ENCODE results near the gene SEC23A. TPM values are rescaled to one million over a fixed set of nuclear protein-coding genes. Genes with fewer than 3 reads are reported as not detected.

SEC23A gene
- total and polyA plus RNA-seq, 2 of the 13 experiments (the other 11 are each of a cell fraction or from before 2014, with no cell fraction given), result 403 to 887 TPM

DNA sequence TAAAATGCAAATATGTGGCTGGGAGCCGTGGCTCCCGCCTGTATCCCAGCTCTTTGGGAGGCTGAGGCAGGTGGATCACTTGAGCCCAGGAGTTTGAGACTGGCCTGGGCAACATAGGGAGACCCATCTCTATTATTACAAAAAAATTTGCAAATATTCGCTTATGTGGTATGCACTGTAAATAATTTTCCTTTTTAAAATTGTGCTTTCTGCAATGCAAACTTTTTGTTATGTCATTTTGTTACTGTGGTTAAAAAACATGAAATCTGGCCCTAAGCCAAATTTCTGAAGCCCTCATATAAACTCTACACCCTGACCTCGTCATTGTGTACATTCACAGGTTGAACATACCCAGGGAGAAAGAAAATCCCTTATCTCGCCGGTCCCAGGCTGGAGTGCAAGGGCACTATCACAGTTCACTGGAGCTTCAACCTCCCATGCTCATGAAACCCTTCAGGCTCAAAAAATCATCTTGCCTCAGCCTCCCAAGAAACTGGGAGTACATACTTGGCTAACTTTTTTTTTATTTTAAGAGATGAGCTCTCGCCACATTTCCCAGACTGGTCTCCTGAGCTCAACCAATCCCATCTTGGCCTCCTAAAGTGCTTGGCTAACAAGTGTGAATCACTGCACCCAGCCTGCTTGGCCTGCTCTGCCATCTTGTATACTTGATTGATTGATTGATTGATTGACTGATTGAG lies 42.4 kb upstream of the SEC23A start (continued):
- 0 out of 2 replicates have a peak, but pooled peaks have one; percentile 61 for TF ChIP-seq ZNF543 (CRISPR knock-in tag; IDR thresholded peaks at IDR 0.05)
- TF ChIP-seq ZNF264 (CRISPR knock-in tag; IDR thresholded peaks at IDR 0.05), result peak; percentile 95
- no peak for TF ChIP-seq ZNF572 (CRISPR knock-in tag; IDR thresholded peaks at IDR 0.05)
- no peak for TF ChIP-seq U2AF2 (IDR thresholded peaks at IDR 0.05; ENCODE audit: low read depth, low read length)
- peak; percentile 58 for TF ChIP-seq TBX3 (IDR thresholded peaks at IDR 0.05; ENCODE audit: borderline replicate concordance)
- TF ChIP-seq GTF2F1 (IDR thresholded peaks at IDR 0.05; ENCODE audit: low read length), result peak; percentile 88; the same call in 1 of the 2 replicates
- peak; percentile 74 for TF ChIP-seq SALL1 (CRISPR knock-in tag; IDR thresholded peaks at IDR 0.05)
- TF ChIP-seq ZNF557 (CRISPR knock-in tag; IDR thresholded peaks at IDR 0.05), result no peak
- no peak for TF ChIP-seq TMF1 (CRISPR knock-in tag; IDR thresholded peaks at IDR 0.05; ENCODE audit: low read depth)
- TF ChIP-seq DPF2 (CRISPR knock-in tag; IDR thresholded peaks at IDR 0.05; ENCODE audit: borderline replicate concordance, low read depth), result peak; percentile 58; the same call in 1 of the 2 replicates
- TF ChIP-seq, protein P1, sequence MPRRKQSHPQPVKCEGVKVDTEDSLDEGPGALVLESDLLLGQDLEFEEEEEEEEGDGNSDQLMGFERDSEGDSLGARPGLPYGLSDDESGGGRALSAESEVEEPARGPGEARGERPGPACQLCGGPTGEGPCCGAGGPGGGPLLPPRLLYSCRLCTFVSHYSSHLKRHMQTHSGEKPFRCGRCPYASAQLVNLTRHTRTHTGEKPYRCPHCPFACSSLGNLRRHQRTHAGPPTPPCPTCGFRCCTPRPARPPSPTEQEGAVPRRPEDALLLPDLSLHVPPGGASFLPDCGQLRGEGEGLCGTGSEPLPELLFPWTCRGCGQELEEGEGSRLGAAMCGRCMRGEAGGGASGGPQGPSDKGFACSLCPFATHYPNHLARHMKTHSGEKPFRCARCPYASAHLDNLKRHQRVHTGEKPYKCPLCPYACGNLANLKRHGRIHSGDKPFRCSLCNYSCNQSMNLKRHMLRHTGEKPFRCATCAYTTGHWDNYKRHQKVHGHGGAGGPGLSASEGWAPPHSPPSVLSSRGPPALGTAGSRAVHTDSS (CRISPR knock-in tag; conservative IDR thresholded peaks at IDR 0.05), result no peak
- TF ChIP-seq FOXP4 (CRISPR knock-in tag; IDR thresholded peaks at IDR 0.05), result no peak
- TF ChIP-seq, protein P2, sequence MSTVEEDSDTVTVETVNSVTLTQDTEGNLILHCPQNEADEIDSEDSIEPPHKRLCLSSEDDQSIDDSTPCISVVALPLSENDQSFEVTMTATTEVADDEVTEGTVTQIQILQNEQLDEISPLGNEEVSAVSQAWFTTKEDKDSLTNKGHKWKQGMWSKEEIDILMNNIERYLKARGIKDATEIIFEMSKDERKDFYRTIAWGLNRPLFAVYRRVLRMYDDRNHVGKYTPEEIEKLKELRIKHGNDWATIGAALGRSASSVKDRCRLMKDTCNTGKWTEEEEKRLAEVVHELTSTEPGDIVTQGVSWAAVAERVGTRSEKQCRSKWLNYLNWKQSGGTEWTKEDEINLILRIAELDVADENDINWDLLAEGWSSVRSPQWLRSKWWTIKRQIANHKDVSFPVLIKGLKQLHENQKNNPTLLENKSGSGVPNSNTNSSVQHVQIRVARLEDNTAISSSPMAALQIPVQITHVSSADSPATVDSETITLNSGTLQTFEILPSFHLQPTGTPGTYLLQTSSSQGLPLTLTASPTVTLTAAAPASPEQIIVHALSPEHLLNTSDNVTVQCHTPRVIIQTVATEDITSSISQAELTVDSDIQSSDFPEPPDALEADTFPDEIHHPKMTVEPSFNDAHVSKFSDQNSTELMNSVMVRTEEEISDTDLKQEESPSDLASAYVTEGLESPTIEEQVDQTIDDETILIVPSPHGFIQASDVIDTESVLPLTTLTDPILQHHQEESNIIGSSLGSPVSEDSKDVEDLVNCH (CRISPR knock-in tag; IDR thresholded peaks at IDR 0.05), result no peak
- no peak for TF ChIP-seq RBAK (CRISPR knock-in tag; IDR thresholded peaks at IDR 0.05)
- no peak for TF ChIP-seq NCOA5 (CRISPR knock-in tag; IDR thresholded peaks at IDR 0.05)
- no peak for TF ChIP-seq ZNF83 (CRISPR knock-in tag; IDR thresholded peaks at IDR 0.05; ENCODE audit: borderline replicate concordance)
- TF ChIP-seq ZNF333 (CRISPR knock-in tag; IDR thresholded peaks at IDR 0.05; ENCODE audit: borderline replicate concordance), result peak; percentile 97
- TF ChIP-seq HMGA1 (CRISPR knock-in tag; conservative IDR thresholded peaks at IDR 0.05), result no peak
- no peak for TF ChIP-seq TCF7L2 (IDR thresholded peaks at IDR 0.05; ENCODE audit: low read depth, low read length)
- TF ChIP-seq PHF20 (CRISPR knock-in tag; IDR thresholded peaks at IDR 0.05), result no peak
- TF ChIP-seq SRSF9 (IDR thresholded peaks at IDR 0.05; ENCODE audit: borderline replicate concordance, insufficient read depth, low read depth, low read length, poor library complexity, severe bottlenecking), result no peak
- TF ChIP-seq TERF1 (CRISPR knock-in tag; IDR thresholded peaks at IDR 0.05), result no peak
- TF ChIP-seq SPEN (CRISPR knock-in tag; IDR thresholded peaks at IDR 0.05; ENCODE audit: low read depth), result peak; percentile 30; the same call in 1 of the 2 replicates
